ENCODE data around the gene PKMYT1.

DNA sequence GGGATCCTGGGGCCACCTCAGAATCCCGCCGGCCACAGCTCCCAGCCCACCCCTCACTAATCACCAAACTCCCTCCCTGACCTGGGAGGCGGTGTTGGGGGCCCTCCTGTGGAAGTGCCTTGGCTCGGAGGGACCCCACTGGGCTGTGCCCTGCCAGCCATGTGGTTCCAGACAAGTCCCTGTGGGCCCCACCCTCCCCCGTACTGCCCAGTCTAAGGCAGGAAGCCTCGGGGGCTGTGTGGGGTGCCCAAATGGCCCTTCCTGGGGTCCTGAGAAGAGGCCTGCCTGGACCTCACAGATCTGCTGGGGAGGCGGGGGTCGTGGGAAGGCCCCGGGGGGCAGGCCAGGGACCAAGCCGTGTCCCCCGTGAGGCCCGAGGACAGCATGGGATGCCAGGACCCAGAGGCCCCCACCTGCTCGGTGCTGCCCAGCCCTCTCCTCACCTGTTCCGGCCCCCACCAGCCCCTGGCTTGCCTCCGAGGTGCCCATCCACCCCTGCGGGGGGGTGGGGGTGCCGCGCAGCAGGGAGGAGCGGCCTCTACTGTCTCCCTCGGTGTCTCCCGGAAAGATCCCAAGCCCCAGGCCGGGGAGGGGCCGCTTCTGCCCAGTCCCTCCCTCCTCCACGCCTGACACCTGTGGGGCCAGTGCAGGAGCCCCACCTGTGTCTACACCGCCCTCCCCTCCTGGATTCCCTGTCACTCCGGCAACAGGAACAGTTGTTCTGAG is 25.4 kb downstream of the PKMYT1 start:
- TF ChIP-seq EZH2phosphoT487 (IDR thresholded peaks at IDR 0.05; ENCODE audit: insufficient read depth, low read depth) (no peak), EZH2 (IDR thresholded peaks at IDR 0.05; ENCODE audit: insufficient read depth, poor library complexity, severe bottlenecking) (no peak)
